SK-N-SH (cell line): ENCODE results near the gene SEMA3G. TPM values are rescaled to one million over a fixed set of nuclear protein-coding genes. Genes with fewer than 3 reads are reported as not detected.

Experiments
- CTCF ChIA-PET: fragments of 300-600, 350-600 bp; formaldehyde crosslinking; extraction: SDS; loops from one replicate; lab custom pipeline; 2021; lab: Yijun Ruan, JAX
- POLR2A ChIA-PET: fragments of 350-600 bp; sonication (Branson Sonifier 250); formaldehyde crosslinking; extraction: SDS; loops from one replicate; lab custom pipeline; 2020; ENCODE audit warnings: antibody characterized with exemption, inconsistent platforms; lab: Yijun Ruan, JAX
- DNase-seq: peaks from one replicate; pipeline ENCODE4 v3.0.0; 2012
- H2AFZ ChIP-seq: fragments of 200-600 bp; sonication (generic); 2 replicates; pipeline ENCODE4 v1.8.1; 2016; ENCODE audit warnings: antibody characterized with exemption, mild to moderate bottlenecking, low read depth
- H3F3A ChIP-seq: fragments of 200-600 bp; sonication (generic); replicated peaks from 2 replicates; pipeline ENCODE3; 2016; ENCODE audit warnings: antibody characterized with exemption, mild to moderate bottlenecking; ENCODE audit not compliant: insufficient read depth
- H3K27ac ChIP-seq, 2 experiments: fragments of 200-500 bp in 1 of 2; fragments of 200-600 bp in 1 of 2; sonication (Bioruptor generic) in 1 of 2; sonication (generic), shearing (Covaris generic) in 1 of 2; 2 replicates each; pipeline versions ENCODE4 v1.5.1 to v1.6.1; 2014 to 2016; ENCODE audit warnings: low read depth in 2 of 2, inconsistent platforms in 1 of 2, low read length in 1 of 2, mild to moderate bottlenecking in 1 of 2, mixed read lengths in 1 of 2
- H3K27me3 ChIP-seq: fragments of 200-600 bp; sonication (generic), shearing (Covaris generic); 2 replicates; pipeline ENCODE4 v1.6.1; 2016; ENCODE audit warnings: mixed run types; ENCODE audit not compliant: insufficient read depth
- H3K36me3 ChIP-seq, 2 experiments: fragments of 200-500 bp in 1 of 2; fragments of 200-600 bp in 1 of 2; sonication (Bioruptor generic) in 1 of 2; sonication (generic) in 1 of 2; replicated peaks in 1 of 2; 2 replicates each; pipeline versions ENCODE3 to v1.5.1; 2014 to 2016; ENCODE audit warnings: low read length in 1 of 2, mild to moderate bottlenecking in 1 of 2; ENCODE audit not compliant: insufficient read depth in 2 of 2, control insufficient read depth in 1 of 2
- H3K4me1 ChIP-seq, 2 experiments: fragments of 200-500 bp in 1 of 2; fragments of 200-600 bp in 1 of 2; sonication (Bioruptor generic) in 1 of 2; sonication (generic), shearing (Covaris generic) in 1 of 2; 2 replicates each; pipeline versions ENCODE4 v1.5.1 to v1.6.1; 2014 to 2016; ENCODE audit warnings: low read depth in 1 of 2, low read length in 1 of 2, mixed run types in 1 of 2; ENCODE audit not compliant: insufficient read depth in 2 of 2, control insufficient read depth in 1 of 2
- H3K4me2 ChIP-seq: fragments of 200-600 bp; sonication (generic), shearing (Covaris generic); 2 replicates; pipeline ENCODE4 v1.6.1; 2017; ENCODE audit warnings: mixed run types
- H3K4me3 ChIP-seq, 2 experiments: fragments of 200-500 bp in 1 of 2; fragments of 200-600 bp in 1 of 2; sonication (Bioruptor generic) in 1 of 2; sonication (generic), shearing (Covaris generic) in 1 of 2; 2 replicates each; pipeline versions ENCODE4 v1.5.1 to v1.8.1; 2014 to 2016; ENCODE audit warnings: low read depth in 2 of 2, inconsistent platforms in 1 of 2, low read length in 1 of 2, mild to moderate bottlenecking in 1 of 2, mixed read lengths in 1 of 2, moderate library complexity in 1 of 2
- H3K79me2 ChIP-seq: fragments of 200-600 bp; sonication (generic); 2 replicates; pipeline ENCODE4 v1.8.1; 2017; ENCODE audit warnings: mild to moderate bottlenecking; ENCODE audit not compliant: insufficient read depth
- H3K9ac ChIP-seq: fragments of 200-600 bp; sonication (generic); 2 replicates; pipeline ENCODE4 v1.6.1; 2017; ENCODE audit warnings: mixed run types
- H3K9me2 ChIP-seq: fragments of 200-600 bp; sonication (generic); 2 replicates; pipeline ENCODE4 v1.6.1; 2017; ENCODE audit warnings: mixed run types
- H3K9me3 ChIP-seq: fragments of 200-600 bp; sonication (generic); 2 replicates; pipeline ENCODE4 v1.6.1; 2017; ENCODE audit warnings: mixed run types, mild to moderate bottlenecking, moderate library complexity
- H4K20me1 ChIP-seq: fragments of 200-600 bp; sonication (generic); 2 replicates; pipeline ENCODE4 v1.6.1; 2017; ENCODE audit warnings: mild to moderate bottlenecking, mixed run types; ENCODE audit not compliant: insufficient read depth
- CHD2 ChIP-seq: fragments of 150-350 bp; IDR thresholded peaks from 2 replicates; pipeline ENCODE4 v1.6.1; 2018; ENCODE audit warnings: low read length; ENCODE audit not compliant: partially characterized antibody
- ELF1 ChIP-seq: IDR thresholded peaks from 2 replicates; pipeline ENCODE4 v1.4.0; 2012
- EP300 ChIP-seq, 2 experiments: IDR thresholded peaks; 2 replicates each; pipeline versions ENCODE4 v1.4.0 to v1.6.1; 2012; ENCODE audit warnings: borderline replicate concordance in 1 of 2, low read depth in 1 of 2, low read length in 1 of 2
- FOSL2 ChIP-seq: IDR thresholded peaks from 2 replicates; pipeline ENCODE4 v1.4.0; 2012; ENCODE audit warnings: low read depth, mild to moderate bottlenecking, moderate library complexity, borderline replicate concordance
- FOXJ3 ChIP-seq: sonication (generic); formaldehyde crosslinking; IDR thresholded peaks from 2 replicates; pipeline ENCODE4 v1.5.1; 2020; ENCODE audit warnings: mild to moderate bottlenecking, missing genetic modification reagents
- FOXM1 ChIP-seq: IDR thresholded peaks from 2 replicates; pipeline ENCODE4 v1.4.0; 2012; ENCODE audit warnings: low read depth, mild to moderate bottlenecking
- GABPA ChIP-seq: IDR thresholded peaks from 2 replicates; pipeline ENCODE4 v1.4.0; 2012; ENCODE audit warnings: low read depth, mild to moderate bottlenecking
- GATA2 ChIP-seq: sonication (generic); formaldehyde crosslinking; IDR thresholded peaks from 2 replicates; pipeline ENCODE4 v1.5.0; 2020; ENCODE audit warnings: mild to moderate bottlenecking, missing genetic modification reagents
- MEF2A ChIP-seq: IDR thresholded peaks from 2 replicates; pipeline ENCODE4 v1.4.0; 2012; ENCODE audit warnings: low read depth, borderline replicate concordance
- NRF1 ChIP-seq: IDR thresholded peaks from 2 replicates; pipeline ENCODE4 v1.6.1; 2012; ENCODE audit warnings: low read depth, mild to moderate bottlenecking, low read length
- POLR2AphosphoS5 ChIP-seq: IDR thresholded peaks from 2 replicates; pipeline ENCODE4 v1.6.1; 2012; ENCODE audit warnings: low read depth, low read length
- RCOR1 ChIP-seq: fragments of 150-350 bp; IDR thresholded peaks from 2 replicates; pipeline ENCODE4 v1.6.1; 2017; ENCODE audit warnings: antibody characterized with exemption, low read length
- RXRA ChIP-seq: IDR thresholded peaks from 2 replicates; pipeline ENCODE4 v1.4.0; 2012; ENCODE audit warnings: low read depth, mild to moderate bottlenecking, borderline replicate concordance
- SMC3 ChIP-seq: IDR thresholded peaks from 2 replicates; pipeline ENCODE4 v1.6.1; 2012; ENCODE audit warnings: low read depth, low read length, improper control_type of control experiment
- TCF12 ChIP-seq: IDR thresholded peaks from 2 replicates; pipeline ENCODE4 v1.4.0; 2012
- TEAD4 ChIP-seq: IDR thresholded peaks from 2 replicates; pipeline ENCODE4 v1.4.0; 2012; ENCODE audit warnings: mild to moderate bottlenecking, borderline replicate concordance; ENCODE audit not compliant: insufficient read depth
- YY1 ChIP-seq: IDR thresholded peaks from 2 replicates; pipeline ENCODE4 v1.4.0; 2012; ENCODE audit warnings: low read depth, mild to moderate bottlenecking
- WGBS: methylation state at CpG from one replicate; pipeline ENCODE4 v1.1.6; 2017; ENCODE audit warnings: low lambda C conversion rate; 5-methylcytosine and 5-hydroxymethylcytosine counted together
- polyA plus RNA-seq, 3 experiments: library from polyadenylated mRNA; depleted of rRNA; stranded (reverse); fragments of >200 nt; gene quantifications; 2 replicates each; pipeline ENCODE4 v1.2.3, GENCODE V29; 2012
- TF ChIP-seq, protein P1 (sequence below): IDR thresholded peaks from 2 replicates; pipeline ENCODE4 v1.4.0; 2012; ENCODE audit warnings: low read depth, borderline replicate concordance
- TF ChIP-seq, protein P2 (sequence below): IDR thresholded peaks from 2 replicates; pipeline ENCODE4; 2012
- TF ChIP-seq, protein P3 (sequence below): IDR thresholded peaks from 2 replicates; pipeline ENCODE4 v1.4.0; 2012; ENCODE audit warnings: low read depth, borderline replicate concordance
- TF ChIP-seq, protein P4 (sequence below): fragments of 150-350 bp; IDR thresholded peaks from 2 replicates; pipeline ENCODE4 v1.6.1; 2017; ENCODE audit warnings: antibody characterized with exemption, low read length, low read depth, borderline replicate concordance

Gene SEMA3G
- polyA plus RNA-seq, 1 of the 3 experiments (the other 2 are of a cell fraction), result 0.13 TPM

DNA sequence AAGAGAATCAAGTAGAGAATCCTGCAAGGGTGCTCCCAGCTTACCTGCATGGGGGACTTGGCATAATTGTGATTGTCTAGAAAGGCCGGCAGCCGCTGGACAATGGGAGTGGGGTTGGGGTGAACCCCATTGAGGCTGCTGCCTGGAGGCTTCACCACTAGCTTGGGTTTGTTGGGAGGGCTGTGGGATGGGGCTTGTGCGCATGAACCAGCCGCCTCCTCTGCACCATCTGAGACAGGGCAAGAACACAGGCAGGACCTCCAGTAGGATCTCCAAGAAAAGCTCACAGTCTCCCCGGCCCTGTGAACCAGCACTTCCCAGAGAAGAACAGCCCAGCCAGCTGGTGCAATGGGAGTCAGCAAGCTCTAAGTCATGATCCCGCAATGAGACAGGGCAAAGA, 39.8 kb downstream of the SEMA3G start:
- Histone ChIP-seq H3F3A (no peaks in the 10 kb centered on the region), H3K4me1 (peaks cover 0 to 17% of the 10 kb centered on the region in 2 experiments; a peak in 2 of 4 replicates), H3K79me2 (peaks cover 27% of the 10 kb centered on the region), H4K20me1 (no peaks in the 10 kb centered on the region), H3K27me3 (no peaks in the 10 kb centered on the region), H3K27ac (no peak overlapping the region), H3K9ac (no peak overlapping the region), H3K4me3 (no peak overlapping the region), H3K4me2 (no peak overlapping the region), H3K36me3 (peaks cover 32 to 80% of the 10 kb centered on the region in 2 experiments), H2AFZ (no peak overlapping the region), H3K9me2 (no peaks in the 10 kb centered on the region), H3K9me3 (no peaks in the 10 kb centered on the region)
- 92% methylated on average over 3 of the region's 6 CpGs for WGBS
- CTCF ChIA-PET, result interaction anchor here (1.3 to 1.4 kb wide), 2 partner anchors 32 to 42 kb away, joined by 3 to 5 read pairs; no protein-coding TSS in a partner anchor
- no peak for TF ChIP-seq SMC3
- TF ChIP-seq GATA2 (CRISPR knock-in tag), result no peak
- no peak for TF ChIP-seq POLR2AphosphoS5
- TF ChIP-seq TEAD4, result no peak
- no peak for TF ChIP-seq GABPA
- no peak for TF ChIP-seq RCOR1
- TF ChIP-seq FOSL2, result no peak
- POLR2A ChIA-PET, result no interaction called here
- DNase-seq, result peak; percentile 12

DNA sequence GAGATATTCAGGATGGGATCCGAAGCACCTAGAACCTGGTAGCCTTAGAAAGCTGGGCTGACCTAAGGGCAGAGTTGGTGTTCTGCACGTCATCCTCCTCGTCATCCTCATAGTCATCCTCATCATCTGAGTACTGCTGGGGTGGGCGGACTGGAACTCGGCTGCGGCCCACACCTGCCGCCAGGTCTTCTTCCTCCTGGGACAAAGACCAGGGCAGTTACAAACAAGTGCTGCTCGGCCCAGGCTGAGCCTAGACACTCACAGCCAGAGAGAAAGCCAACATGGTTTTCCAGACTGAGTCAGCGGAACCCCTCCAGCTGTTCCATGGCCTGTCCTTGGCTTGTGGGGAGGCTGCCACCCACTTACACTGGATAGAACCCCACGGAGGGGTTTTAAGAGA, 40.5 kb downstream of the SEMA3G start:
- Histone ChIP-seq H3K27ac (no peak overlapping the region), H2AFZ (no peak overlapping the region), H3K36me3 (peaks cover 32 to 80% of the 10 kb centered on the region in 2 experiments), H3K9me2 (no peaks in the 10 kb centered on the region), H3K27me3 (no peaks in the 10 kb centered on the region), H3F3A (no peaks in the 10 kb centered on the region), H3K4me1 (peaks cover 0 to 17% of the 10 kb centered on the region in 2 experiments; a peak in 2 of 4 replicates), H3K9me3 (no peaks in the 10 kb centered on the region), H3K79me2 (peaks cover 23% of the 10 kb centered on the region), H4K20me1 (no peaks in the 10 kb centered on the region), H3K4me3 (no peak overlapping the region), H3K4me2 (no peak overlapping the region)
- ChIA-PET CTCF (interaction anchor here (1.3 kb wide), 1 partner anchor 32 kb away, joined by 3 read pairs; no protein-coding TSS in a partner anchor), POLR2A (no interaction called here)
- 94% methylated on average over 5 of the region's 10 CpGs for WGBS
- DNase-seq, result no peak
- TF ChIP-seq POLR2AphosphoS5 (no peak), FOXJ3 (no peak), EP300 (IDR thresholded peaks at IDR 0.05; ENCODE audit: borderline replicate concordance in 1 of 2, low read depth in 1 of 2, low read length in 1 of 2) (no peak), MEF2A (no peak), CHD2 (no peak), FOXM1 (no peak), TCF12 (no peak), ELF1 (no peak), YY1 (no peak), NRF1 (no peak), RXRA (no peak), FOSL2 (no peak)
- TF ChIP-seq, protein P1, sequence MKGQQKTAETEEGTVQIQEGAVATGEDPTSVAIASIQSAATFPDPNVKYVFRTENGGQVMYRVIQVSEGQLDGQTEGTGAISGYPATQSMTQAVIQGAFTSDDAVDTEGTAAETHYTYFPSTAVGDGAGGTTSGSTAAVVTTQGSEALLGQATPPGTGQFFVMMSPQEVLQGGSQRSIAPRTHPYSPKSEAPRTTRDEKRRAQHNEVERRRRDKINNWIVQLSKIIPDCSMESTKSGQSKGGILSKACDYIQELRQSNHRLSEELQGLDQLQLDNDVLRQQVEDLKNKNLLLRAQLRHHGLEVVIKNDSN, result no peak
- TF ChIP-seq, protein P2, sequence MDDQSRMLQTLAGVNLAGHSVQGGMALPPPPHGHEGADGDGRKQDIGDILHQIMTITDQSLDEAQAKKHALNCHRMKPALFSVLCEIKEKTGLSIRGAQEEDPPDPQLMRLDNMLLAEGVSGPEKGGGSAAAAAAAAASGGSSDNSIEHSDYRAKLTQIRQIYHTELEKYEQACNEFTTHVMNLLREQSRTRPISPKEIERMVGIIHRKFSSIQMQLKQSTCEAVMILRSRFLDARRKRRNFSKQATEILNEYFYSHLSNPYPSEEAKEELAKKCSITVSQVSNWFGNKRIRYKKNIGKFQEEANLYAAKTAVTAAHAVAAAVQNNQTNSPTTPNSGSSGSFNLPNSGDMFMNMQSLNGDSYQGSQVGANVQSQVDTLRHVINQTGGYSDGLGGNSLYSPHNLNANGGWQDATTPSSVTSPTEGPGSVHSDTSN, result no peak
- TF ChIP-seq, protein P3, sequence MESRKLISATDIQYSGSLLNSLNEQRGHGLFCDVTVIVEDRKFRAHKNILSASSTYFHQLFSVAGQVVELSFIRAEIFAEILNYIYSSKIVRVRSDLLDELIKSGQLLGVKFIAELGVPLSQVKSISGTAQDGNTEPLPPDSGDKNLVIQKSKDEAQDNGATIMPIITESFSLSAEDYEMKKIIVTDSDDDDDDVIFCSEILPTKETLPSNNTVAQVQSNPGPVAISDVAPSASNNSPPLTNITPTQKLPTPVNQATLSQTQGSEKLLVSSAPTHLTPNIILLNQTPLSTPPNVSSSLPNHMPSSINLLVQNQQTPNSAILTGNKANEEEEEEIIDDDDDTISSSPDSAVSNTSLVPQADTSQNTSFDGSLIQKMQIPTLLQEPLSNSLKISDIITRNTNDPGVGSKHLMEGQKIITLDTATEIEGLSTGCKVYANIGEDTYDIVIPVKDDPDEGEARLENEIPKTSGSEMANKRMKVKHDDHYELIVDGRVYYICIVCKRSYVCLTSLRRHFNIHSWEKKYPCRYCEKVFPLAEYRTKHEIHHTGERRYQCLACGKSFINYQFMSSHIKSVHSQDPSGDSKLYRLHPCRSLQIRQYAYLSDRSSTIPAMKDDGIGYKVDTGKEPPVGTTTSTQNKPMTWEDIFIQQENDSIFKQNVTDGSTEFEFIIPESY, result no peak
- TF ChIP-seq, protein P4, sequence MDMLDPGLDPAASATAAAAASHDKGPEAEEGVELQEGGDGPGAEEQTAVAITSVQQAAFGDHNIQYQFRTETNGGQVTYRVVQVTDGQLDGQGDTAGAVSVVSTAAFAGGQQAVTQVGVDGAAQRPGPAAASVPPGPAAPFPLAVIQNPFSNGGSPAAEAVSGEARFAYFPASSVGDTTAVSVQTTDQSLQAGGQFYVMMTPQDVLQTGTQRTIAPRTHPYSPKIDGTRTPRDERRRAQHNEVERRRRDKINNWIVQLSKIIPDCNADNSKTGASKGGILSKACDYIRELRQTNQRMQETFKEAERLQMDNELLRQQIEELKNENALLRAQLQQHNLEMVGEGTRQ, result no peak
- TF ChIP-seq, all 33 proteins: peak for 0
- H3K9ac ChIP-seq, result no peak overlapping the region
